ENCODE data around the gene KIAA0930.
A peak's percentile ranks its signal among the peaks of the same experiment; 100 is the strongest.

GRCh38 chr22:45240104-45240809 lies 437 bp downstream of the KIAA0930 start:
- TF ChIP-seq TAF1 (IDR thresholded peaks at IDR 0.05; ENCODE audit: low read depth) = no peak
- no peak for TF ChIP-seq NFIC (IDR thresholded peaks at IDR 0.05)
- no peak for TF ChIP-seq TEAD4 (IDR thresholded peaks at IDR 0.05)
- TF ChIP-seq RAD21 (IDR thresholded peaks at IDR 0.05; ENCODE audit: low read depth) = no peak
- no peak for TF ChIP-seq EGR1 (IDR thresholded peaks at IDR 0.05)
- TF ChIP-seq EP300 (IDR thresholded peaks at IDR 0.05; ENCODE audit: borderline replicate concordance) = no peak
- peak; percentile 70; the same call in 1 of the 2 replicates for TF ChIP-seq MAX (IDR thresholded peaks at IDR 0.05)
- no peak for TF ChIP-seq CEBPB (IDR thresholded peaks at IDR 0.05)
